ENCODE results near the gene PFDN6.
"Not testable (repeated sequence)": the region's sequence is repeated elsewhere in the genome, so short reads cannot be mapped to it uniquely, and the experiment has no call there.

The PFDN6 gene

GRCh38 chr6:33273924-33274902, 15.2 kb upstream of the PFDN6 start:
- no peak for FAIRE-seq

GRCh38 chr6:33275795-33276580, 13.4 kb upstream of the PFDN6 start:
- not testable (repeated sequence) for FAIRE-seq

GRCh38 chr6:33276581-33276863, 12.9 kb upstream of the PFDN6 start:
- FAIRE-seq, result no peak

GRCh38 chr6:33276864-33277662, 12.3 kb upstream of the PFDN6 start, which contains the start of gene B3GALT4:
B3GALT4 (plus strand) TSS chr6:33277123; CDS start chr6:33277420, 297 bp downstream.
- no peak for FAIRE-seq

- FAIRE-seq, result no peak
Observed at GRCh38 chr6:33277663-33278391, 11.6 kb upstream of the PFDN6 start.

- no peak for FAIRE-seq
Observed at GRCh38 chr6:33278392-33278741, 11.0 kb upstream of the PFDN6 start.

- no peak for FAIRE-seq
Observed at GRCh38 chr6:33278810-33279209, 10.6 kb upstream of the PFDN6 start.

- FAIRE-seq, result no peak
Observed at GRCh38 chr6:33279257-33279695, 10.1 kb upstream of the PFDN6 start.

GRCh38 chr6:33279971-33280511, 9.4 kb upstream of the PFDN6 start:
- FAIRE-seq, result no peak

- no peak for FAIRE-seq
Observed at GRCh38 chr6:33280539-33280938, 8.9 kb upstream of the PFDN6 start.

GRCh38 chr6:33285214-33285613, 4.2 kb upstream of the PFDN6 start:
- FAIRE-seq, result not testable (repeated sequence)

GRCh38 chr6:33286946-33287914, 2.2 kb upstream of the PFDN6 start:
- no peak for FAIRE-seq

GRCh38 chr6:33288141-33288920, 1.1 kb upstream of the PFDN6 start:
- no peak for FAIRE-seq

GRCh38 chr6:33289784-33290315, 449 bp downstream of the PFDN6 start:
- no peak for FAIRE-seq

GRCh38 chr6:33290459-33290858, 1.1 kb downstream of the PFDN6 start:
- FAIRE-seq, result no peak

GRCh38 chr6:33292996-33293682, 3.7 kb downstream of the PFDN6 start:
- FAIRE-seq, result no peak

GRCh38 chr6:33294086-33294823, 4.9 kb downstream of the PFDN6 start:
- FAIRE-seq, result no peak

GRCh38 chr6:33295621-33296369, 6.4 kb downstream of the PFDN6 start:
- no peak for FAIRE-seq
